Measurements from ENCODE around the gene FOXE3.

FOXE3 gene

DNA sequence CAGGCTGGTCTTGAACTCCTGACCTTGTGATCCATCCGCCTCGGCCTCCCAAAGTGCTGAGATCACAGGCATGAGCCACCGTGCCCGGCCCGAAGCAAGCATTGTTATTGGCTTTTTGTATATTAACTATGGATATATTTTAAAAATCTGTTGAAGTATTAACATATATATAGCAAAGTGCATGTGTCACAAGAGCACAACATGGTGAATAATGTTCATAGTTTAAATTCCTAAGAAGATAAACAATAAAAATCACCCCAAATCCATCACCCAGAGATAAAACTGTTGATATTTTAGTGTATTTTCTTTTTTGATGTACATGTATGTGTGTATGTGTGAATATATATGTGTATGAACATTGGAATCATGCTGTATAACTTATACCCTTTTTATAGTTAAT, 9.1 kb upstream of the FOXE3 start:
- no peak for DNase-seq

DNA sequence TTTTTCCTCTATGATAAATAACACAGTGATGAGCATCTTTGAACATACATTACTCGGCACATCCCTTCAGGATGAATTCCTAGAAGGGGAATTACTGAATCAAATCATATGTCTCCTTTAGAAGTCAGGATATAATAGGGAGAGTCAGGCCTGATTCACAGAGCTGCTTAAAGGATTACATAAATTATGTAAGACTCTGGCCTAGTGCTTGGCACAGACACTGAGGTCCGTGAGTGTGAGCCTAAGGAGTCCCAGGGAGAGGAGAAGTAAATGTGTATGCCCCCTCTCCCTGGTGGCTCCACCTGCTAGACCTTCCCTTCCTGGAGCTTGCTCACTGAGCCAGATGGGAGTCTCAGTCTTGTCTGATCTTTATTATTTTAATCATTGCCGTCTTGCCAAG, 8.6 kb upstream of the FOXE3 start:
- no peak for DNase-seq

DNA sequence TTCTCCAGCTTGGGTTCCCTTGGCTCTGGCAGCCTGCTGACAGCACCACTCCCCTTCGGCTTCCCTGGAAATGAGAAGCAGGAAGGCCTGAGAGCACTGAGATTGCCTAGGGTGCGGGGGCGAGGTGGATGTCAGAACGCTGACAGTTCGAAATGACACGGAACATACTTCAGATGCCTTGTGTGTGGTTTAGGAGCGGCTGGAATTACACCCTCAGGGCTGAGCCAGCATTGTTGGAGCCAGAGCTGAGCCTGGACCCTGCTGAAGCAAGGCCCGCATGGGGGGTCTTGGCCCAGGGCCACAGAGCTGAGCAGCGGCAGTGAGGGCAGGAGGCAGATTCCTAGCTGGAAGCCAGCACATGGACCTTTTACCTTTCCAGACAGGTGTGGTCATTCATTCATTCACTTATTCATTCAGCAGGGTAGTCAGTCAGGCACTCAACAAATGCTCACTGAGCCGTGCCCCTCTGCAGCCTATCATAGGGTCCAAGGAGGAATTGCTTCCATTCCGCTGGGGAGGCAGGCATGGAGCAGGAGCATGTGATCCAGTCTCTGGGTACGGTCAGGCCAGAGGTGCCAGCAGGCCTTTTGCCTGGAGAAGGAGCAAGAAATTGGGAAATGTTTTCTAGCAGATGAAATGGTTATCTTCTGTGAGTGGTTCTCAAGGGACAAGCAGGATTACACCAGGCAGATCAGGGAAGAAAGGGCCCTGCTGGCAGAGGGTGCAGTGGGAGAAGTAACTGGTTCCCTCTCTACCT, 6.6 kb upstream of the FOXE3 start:
- DNase-seq = no peak

DNA sequence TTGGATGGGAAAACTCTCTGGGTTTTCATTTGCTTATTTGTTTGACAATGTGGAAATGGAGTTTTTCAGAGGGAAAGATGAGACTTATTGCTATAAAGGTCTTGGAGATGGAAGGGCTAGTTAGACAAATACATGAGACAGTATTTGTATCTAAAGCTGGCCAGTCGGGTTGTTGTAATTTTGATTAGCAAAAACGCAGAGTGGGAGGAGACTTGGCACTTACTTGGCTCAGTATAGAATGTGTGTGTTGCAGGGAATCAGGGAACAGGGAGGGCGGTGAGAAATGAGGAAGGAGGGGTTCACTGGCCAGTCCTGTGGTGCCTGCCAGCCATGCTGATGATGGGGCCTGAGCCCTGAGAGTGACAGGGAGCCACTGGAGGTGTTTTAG, 6.0 kb upstream of the FOXE3 start:
- DNase-seq = no peak

DNA sequence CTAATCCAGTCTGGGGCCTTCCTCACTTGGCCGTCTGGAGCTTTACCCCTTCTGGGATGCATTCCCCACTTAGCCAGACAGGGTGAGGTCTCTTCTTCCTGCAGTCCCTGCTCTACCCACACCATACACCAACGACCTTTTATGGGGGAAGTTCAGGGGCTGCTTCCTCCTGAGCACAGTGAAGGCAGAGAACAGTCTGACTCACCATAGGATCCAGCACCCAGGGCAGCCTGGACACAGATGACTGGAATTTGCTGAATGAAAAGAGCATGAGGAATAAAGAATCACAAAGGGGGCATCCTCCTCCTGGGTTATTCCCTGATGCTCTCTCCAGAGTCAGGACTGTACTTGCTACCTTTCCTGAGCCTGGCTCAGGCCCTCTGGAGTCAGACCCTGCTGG, 4.6 kb upstream of the FOXE3 start:
- no peak for DNase-seq

DNA sequence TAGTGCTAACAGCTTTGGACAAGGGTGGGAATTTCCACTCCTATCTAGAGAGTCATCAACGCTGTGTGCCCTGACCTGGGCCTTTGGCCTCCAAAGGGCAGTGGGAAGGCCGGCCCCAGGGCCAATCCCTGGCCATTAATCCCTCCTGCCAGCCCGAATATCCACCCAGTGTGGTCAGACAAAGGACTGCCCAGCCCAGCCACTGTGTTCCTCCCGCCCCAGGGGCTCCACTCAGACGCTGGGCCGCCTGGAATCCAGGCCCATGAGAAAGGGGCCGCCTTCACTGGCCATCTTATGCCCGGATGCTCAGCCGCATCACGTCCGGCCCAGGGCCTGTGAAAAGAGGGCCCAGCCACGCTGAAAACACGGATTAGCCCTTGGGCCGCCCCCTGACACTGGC, 3.6 kb upstream of the FOXE3 start:
- no peak for DNase-seq

DNA sequence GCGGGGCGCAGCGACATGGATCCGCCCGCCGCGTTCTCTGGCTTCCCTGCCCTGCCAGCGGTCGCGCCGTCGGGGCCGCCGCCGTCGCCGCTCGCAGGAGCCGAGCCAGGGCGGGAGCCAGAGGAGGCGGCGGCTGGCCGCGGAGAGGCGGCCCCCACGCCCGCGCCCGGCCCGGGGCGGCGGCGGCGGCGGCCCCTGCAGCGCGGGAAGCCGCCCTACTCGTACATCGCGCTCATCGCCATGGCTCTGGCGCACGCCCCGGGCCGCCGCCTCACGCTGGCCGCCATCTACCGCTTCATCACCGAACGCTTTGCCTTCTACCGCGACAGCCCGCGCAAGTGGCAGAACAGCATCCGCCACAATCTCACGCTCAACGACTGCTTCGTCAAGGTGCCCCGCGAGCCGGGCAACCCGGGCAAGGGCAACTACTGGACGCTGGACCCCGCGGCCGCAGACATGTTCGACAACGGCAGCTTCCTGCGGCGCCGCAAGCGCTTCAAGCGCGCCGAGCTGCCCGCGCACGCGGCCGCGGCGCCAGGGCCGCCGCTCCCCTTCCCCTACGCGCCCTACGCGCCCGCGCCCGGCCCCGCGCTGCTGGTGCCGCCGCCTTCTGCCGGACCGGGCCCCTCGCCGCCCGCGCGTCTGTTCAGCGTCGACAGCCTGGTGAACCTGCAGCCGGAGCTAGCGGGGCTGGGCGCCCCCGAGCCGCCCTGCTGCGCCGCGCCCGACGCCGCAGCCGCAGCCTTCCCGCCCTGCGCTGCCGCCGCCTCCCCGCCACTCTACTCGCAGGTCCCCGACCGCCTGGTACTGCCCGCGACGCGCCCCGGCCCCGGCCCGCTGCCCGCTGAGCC, 459 bp downstream of the FOXE3 start:
- no peak for DNase-seq

DNA sequence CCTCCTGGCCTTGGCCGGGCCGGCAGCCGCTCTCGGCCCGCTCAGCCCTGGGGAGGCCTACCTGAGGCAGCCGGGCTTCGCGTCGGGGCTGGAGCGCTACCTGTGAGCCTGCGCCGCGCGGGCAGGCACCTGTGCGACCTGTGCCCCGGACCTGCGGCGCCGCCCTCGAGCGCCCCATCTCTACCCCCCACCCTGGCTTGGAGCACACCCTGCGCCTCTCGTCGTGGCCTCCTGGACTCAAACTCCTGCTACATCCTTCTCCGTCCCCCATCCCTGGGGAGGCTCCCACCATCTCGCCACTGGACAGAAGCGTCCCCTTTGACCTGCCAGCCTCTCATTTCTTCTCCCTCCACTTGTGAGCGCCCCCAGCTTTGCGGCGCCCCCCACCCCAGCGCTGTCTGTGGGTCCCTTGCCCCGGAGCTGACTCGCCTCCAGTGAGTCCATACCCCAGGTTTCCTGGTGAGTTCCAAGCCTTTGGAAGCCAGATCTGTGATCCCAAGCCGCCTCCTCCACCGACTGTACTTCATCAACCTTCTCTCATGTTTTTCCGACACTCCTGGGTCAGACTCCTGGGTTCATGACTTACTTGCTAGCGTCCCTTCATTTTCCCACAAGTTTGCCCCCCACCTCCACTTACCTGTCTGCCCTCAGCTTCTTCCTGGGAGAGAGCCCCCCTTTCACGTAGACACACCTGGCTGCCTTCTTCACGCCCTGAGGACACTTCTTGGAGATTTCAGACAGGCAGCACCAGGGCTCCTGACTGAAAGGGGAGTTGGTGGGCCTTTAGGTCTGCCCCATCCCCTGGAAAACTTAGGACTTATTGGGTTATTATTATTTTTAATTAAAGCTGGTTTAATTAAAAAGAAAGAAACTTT, 1.3 kb downstream of the FOXE3 start:
- DNase-seq = no peak

GRCh38 chr1:47418122-47418521, 2.0 kb downstream of the FOXE3 start:
- DNase-seq = no peak

DNA sequence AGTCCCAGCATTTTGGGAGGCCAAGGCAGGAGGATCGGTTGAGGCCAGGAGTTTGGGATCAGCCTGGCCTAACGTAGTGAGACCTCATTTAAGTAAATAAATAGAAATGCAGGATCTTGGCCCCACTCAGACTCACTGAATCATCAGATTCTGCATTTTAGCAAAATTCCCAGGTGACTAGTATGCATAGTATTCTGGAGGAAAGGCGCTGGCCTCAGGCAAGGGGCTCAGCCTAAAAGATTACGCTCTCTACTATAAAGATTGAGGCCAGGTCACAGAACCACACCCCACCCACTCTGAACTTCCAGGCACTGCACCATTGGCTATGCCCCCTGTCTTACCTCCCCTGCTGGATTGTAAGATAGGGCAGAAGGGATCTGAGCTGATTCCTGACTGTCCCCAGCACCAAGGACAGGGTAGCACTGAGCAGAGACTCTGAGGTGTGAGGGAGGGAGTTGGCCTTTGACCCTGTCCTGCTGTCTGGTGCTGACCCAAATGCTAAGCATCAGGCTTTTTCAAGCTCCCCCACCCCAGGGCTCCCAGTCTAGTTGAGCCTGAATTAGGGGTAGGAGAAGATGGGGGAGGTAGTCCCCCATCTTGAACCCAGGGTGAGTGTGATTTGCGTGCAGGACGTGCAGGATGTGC, 2.7 kb downstream of the FOXE3 start:
- DNase-seq = no peak

GRCh38 chr1:47420547-47420946, 4.5 kb downstream of the FOXE3 start:
- no peak for DNase-seq

GRCh38 chr1:47423872-47424271, 7.8 kb downstream of the FOXE3 start:
- no peak for DNase-seq

DNA sequence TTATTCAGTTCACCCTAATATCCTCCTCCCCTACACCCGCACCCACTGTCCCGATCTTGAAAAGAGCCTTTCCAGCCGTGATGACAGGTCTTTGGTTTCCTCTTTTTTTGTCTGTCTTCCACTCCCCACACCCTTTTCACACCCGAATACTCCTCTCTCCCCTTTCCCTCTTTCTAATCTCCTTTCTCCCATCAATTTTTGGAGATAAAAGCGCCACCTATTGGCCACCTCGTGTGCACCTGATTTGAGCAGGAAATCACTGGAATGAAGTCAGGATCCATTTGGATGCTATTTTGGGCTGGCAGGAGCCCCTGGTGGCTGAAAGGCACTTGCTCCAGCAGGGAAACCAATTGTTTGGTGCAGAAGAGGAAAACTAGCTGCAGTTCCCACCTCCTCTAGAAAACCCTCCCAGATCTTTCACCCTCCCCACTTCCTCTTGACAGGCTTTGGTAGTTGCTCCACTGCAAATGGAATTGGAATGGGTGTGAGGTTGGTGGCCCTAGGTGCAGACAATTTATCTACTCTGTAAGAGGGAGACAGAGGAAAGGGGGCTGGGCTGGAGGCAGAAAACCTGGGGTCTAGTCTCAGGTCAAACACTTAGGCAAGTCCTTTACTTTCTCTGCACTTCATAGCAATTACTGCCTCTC, 8.4 kb downstream of the FOXE3 start:
- DNase-seq = peak; percentile 63

- DNase-seq = peak; percentile 38
Measured at GRCh38 chr1:47431534-47431933, 15.4 kb downstream of the FOXE3 start.

GRCh38 chr1:47432071-47433036, 16.3 kb downstream of the FOXE3 start:
- DNase-seq = peak; percentile 86

DNA sequence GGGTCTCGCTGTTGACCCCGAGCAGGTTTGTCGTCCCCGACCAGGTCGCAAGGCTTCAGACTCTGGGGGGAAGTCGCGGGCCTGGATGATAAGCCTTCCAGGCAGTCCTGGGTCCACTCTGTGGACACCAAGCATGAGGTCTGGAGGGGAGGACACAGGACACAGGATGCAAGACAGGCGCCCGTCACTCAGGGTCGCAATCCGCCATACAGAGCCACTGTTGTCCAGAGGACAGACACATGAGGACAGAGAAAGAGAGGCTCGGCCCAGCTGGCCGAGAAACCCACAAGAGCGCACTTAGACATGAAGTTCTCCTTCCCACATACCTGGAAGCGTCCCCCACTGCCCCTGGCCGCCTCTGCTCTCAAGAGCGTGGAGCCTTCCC, 16.9 kb downstream of the FOXE3 start:
- DNase-seq = no peak

DNA sequence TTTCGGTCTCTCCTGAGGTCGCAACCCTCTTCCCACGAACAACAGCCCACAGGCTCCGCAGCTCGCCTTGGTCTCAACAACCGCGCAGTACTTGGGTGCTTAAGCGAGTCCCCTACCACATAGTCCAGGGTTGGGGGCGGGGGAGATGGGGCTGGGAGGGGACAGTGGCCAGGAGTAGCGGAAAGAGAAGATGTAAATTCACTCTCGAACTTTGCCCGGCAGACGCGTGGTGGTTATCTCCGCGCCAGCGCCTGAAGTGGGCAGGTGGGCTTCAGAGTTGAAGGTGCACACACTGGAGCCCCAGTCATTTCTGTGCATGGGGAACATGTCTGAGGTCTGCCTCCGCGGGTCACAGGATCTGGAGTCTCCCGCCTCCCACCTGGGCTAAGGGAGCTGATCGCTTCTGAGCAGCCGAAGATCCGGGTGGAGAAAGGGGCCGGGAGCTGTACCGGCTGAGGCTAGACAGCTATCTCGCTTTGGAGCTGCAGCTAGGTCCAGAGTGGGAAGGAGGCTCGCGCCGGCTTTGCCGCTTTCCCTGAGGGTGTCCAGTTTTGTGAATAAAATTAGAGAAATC, 17.5 kb downstream of the FOXE3 start:
- no peak for DNase-seq

DNA sequence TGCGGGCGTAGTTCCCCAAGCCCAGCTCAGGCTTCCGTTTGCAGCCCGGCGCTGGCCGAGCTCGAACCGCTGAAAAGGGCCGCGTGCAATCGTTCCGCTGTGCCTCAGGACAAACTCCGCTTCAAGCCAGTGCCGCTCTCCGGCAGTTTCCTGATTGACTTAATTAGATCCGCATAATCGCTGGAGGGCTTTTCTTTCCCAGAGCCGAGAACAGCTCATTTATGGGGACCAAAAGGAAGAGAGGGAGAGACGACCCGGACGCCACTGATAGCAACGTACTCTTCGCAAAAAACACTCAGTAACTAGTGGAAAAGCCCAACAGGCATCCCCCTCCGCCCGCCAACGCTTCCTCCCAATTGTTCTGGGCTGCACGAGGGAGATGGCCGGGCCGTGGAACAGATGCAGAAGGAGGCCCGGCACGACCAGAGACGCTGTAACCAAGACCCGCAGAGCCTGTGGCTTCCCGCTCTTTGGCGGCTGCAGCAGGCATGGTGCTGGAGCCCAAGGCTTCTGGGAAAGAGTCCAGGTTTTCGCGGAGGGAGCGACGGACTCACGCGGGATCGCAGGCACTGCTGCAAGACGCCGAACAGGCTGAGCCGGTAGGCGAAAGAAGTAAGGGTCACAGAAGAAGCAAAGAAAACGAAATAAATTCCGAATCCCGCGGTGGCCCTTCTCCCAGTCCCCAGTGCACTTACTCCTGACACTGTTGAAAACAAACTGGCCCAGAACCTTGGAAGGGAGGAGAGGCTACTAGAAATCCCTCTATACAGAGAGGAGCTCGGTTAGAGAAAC, 18.2 kb downstream of the FOXE3 start:
- no peak for DNase-seq

- no peak for DNase-seq
Measured at GRCh38 chr1:47435506-47436303, 19.6 kb downstream of the FOXE3 start.

Measured in OCI-M1 (cell line).